ENCODE data around the gene PIK3R1.

DNA sequence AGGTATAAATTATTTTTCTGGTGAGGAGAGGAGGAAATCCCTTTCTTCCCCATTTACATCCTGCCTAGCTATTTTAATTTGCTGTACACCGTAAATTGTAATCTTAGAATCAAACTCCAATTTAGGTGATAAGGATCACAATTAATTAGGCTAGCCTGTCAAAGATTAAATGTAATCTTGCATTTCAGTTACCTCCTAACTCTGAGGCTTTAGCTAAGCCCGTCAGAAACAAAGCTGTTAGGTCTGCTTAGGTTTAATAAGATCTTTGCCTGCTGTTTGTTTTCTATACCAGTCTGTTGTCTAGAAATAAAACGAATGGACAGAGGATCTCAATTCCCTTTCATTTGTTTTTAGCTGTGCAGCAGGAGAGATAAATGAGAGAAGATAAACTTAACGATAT, 51.5 kb downstream of the PIK3R1 start:
- no peak for TF ChIP-seq POLR2A (IDR thresholded peaks at IDR 0.05)
- TF ChIP-seq, protein P1, sequence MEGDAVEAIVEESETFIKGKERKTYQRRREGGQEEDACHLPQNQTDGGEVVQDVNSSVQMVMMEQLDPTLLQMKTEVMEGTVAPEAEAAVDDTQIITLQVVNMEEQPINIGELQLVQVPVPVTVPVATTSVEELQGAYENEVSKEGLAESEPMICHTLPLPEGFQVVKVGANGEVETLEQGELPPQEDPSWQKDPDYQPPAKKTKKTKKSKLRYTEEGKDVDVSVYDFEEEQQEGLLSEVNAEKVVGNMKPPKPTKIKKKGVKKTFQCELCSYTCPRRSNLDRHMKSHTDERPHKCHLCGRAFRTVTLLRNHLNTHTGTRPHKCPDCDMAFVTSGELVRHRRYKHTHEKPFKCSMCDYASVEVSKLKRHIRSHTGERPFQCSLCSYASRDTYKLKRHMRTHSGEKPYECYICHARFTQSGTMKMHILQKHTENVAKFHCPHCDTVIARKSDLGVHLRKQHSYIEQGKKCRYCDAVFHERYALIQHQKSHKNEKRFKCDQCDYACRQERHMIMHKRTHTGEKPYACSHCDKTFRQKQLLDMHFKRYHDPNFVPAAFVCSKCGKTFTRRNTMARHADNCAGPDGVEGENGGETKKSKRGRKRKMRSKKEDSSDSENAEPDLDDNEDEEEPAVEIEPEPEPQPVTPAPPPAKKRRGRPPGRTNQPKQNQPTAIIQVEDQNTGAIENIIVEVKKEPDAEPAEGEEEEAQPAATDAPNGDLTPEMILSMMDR (IDR thresholded peaks at IDR 0.05 in 8 of 11, conservative IDR thresholded peaks at IDR 0.05 in 3 of 11): no peak
